Stimulated activated CD4-positive, alpha-beta T cell treated with anti-CD3 and anti-CD28 coated beads, Interleukin-4, amount 100 ng/mL, for 4 hours (primary cell): Measurements from ENCODE around the gene SLC48A1.

Source experiments
- DNase-seq, 2 experiments: peaks; one replicate each; pipeline ENCODE4 v3.0.0-alpha.2; 2020

SLC48A1 gene

DNA sequence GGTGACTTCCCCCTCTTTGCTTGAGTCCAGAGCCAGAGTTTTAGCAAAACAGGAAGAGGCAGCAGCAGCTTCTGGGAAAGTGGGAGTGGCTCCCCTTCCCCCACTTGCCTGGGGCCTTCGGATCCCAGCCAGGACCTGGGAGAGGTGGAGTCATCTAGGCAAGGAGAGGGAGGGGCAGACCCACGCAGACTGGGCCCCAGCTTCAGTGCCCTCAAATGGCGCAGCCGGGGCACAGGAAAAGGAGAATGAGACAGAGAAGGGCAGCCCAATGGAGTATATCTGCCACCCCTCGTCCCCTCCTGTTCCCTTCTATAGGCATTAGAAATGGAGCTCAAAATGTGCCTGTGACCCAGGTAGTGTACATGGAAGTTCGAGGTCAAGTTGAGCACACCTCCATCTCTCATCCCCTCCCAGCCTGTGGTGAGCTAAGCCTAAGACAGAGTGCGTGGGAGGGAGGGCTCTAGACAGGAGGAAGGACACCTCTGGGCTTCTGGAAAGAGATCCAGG, 56.0 kb downstream of the SLC48A1 start:
- no peak for DNase-seq

DNA sequence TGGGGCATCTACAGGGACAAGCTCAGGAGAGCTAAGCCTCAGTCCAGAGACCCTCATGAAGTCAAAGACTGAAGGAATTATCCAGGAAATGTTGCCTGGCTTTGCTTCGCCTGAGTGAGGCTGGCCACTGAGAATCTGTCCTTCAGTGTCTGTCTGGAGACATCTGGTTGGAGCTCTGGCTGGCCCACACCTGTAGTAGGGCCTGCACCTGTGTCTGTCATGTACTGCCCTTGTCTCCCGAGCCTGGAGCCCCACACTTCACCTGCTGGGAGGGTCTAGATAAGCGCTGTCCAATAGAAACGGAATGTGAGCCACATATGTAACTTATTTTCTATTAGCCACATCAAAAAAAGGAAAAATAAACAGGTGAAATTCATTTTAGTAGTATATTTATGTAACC, 56.5 kb downstream of the SLC48A1 start:
- no peak for DNase-seq
